T-helper 22 cell (primary cell): ENCODE results near the gene ALOX5AP.

Experiments
- DNase-seq: peaks from one replicate; pipeline ENCODE4 v3.0.0-alpha.2; 2020; ENCODE audit warnings: low read depth

Gene ALOX5AP

DNA sequence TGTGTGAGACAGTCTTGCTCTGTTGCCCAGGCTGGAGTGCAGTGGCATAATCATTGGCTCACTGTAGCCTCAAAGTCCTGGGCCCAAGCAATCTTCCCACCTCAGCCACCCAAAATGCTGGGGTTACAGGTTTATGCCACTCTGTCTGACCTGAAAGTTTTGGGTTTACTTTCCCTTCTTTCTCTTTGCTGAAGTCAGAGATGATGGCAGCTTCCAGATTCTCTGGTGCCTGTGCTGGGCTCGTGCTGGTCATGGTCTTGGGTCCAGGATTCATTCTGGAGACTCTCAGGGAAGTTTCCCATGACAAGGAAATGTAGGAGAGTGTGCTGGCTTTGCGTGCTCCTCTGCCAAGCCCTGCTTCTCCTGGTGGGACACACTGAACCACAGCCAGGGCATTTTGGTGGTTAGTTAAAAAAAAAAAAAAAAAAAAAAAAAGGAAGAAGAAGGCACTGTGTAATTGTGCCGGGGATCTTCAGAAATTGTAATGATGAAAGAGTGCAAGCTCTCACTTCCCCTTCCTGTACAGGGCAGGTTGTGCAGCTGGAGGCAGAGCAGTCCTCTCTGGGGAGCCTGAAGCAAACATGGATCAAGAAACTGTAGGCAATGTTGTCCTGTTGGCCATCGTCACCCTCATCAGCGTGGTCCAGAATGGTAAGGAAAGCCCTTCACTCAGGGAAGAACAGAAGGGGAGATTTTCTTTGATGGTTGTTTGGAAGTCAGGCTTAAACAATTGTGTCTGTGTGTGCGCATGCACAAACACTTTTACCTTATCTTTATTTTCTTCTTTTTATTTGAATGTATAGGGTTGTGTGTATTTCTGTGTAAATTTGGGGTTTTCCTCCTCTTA is at the start of gene ALOX5AP:
Gene ALOX5AP, plus strand, starts transcription at position 519 of the 847 bp plus-strand sequence. Its CDS starts 63 bp downstream, at position 582.
- no peak for DNase-seq

DNA sequence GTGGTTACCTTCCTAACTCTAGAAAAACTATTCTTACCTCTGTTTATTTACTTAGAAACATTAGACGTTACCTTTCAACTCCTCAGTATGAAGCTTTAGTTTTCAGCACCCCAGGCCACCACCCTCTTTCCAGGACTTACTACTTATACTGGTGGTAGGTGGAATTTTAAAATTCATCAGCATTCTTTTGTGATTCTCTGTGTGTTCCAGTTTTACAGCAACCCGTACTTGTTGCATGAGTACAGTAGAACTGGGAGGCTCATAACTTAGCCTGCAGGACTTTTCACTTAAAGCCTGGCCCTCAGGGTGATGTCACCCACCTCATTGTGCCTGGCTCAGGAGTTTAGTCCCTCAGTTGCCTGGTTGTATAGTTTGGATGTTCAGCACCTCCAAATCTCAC is 49.4 kb upstream of the ALOX5AP start:
- DNase-seq, result no peak

DNA sequence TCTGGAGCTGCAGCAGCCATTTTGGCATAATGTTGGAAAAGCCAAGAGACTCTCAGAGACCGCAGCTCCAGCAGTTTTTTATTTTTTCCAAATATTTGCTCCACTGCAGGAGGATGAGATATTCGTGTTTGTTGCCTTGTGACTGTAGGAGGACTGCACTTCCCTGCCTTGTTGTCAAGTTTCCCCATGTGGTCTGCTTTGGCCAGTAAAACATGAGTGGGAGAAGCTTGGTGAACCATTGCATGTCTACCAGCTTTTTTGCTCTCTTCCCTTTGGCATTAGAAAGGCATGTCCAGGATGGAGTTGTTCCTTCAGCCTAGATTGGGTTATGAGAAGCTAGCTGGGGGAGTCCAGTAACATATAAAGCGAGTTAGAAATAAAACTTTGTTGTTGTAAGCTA is 47.7 kb upstream of the ALOX5AP start:
- DNase-seq, result no peak

DNA sequence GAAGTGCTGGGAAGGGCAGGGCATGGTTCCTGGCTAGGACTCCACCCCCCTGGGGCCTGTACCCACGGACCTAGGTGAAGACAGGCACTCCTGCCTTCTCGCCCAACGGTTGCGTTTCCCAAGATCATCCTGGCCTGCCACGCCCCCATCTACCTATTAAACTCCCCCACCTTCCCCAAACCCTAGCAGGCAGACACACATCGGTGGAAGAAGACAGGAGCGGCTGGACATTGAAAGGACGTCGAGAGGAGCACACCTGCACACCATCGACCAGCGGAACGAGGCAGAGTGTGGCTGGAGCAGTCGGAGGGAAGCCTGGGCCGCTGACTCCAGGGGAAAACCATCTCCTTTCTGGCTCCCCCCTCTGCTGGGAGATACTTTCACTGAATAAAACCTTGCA is 45.6 kb upstream of the ALOX5AP start:
- DNase-seq, result no peak

DNA sequence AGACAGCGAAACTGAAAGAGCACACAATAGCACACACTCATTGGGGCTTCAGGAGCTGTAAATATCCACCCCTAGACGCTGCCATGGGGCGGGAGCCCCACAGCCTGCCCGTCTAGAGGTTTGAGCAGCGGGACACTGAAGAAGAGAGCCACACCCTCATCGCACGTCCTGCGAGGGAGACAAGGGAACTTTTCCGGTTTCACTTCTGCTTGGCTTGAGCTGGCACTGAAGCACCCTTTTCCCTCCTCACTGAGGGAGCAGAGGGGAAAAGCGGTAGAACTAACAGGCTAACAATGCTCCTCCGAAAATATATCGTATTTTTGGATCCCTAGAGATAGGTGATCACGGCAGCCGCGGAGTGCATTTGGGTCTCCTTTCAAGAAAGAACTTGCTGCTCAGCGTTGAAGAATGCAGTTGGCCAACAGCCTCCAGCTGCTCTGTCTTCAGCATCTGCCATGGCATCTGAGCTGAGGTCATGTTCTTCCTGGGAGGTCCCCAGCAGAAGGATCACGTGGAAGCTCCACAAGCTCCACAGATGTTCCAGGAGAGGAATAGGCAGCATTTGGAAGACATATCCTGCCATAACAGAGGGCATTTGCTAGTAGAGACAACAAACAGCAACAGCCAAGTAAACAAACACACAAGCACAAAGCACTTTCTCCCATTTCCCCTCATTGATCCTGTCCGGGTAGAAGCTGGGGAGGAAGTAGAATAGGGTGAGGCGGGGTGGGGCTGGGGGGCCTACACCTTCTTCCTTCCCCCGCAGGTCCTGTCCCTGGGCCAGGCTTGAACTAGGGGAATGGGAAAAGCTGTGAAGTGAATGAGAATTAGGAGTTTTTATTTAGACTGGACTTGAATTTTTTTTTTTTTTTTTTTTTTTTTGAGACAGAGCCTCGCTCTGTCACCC is 44.8 kb upstream of the ALOX5AP start:
- DNase-seq, result no peak

DNA sequence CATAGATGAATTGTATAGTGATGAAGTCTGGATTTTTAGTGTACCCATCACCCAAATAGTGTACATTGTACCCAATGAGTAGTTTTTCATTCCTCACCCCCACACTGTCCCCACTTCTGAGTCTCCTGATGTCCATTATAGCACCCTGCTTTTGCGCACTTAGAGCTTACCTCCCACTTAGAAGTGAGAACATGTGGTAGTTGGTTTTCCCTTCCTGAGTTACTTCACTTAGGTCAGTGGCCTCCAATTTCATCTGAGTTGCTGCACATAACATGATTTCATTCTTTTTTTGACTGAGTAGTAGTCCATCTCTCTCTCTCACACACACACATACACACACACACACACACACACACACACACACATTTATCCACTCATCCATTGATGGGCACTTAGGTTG is 43.2 kb upstream of the ALOX5AP start:
- DNase-seq, result no peak

DNA sequence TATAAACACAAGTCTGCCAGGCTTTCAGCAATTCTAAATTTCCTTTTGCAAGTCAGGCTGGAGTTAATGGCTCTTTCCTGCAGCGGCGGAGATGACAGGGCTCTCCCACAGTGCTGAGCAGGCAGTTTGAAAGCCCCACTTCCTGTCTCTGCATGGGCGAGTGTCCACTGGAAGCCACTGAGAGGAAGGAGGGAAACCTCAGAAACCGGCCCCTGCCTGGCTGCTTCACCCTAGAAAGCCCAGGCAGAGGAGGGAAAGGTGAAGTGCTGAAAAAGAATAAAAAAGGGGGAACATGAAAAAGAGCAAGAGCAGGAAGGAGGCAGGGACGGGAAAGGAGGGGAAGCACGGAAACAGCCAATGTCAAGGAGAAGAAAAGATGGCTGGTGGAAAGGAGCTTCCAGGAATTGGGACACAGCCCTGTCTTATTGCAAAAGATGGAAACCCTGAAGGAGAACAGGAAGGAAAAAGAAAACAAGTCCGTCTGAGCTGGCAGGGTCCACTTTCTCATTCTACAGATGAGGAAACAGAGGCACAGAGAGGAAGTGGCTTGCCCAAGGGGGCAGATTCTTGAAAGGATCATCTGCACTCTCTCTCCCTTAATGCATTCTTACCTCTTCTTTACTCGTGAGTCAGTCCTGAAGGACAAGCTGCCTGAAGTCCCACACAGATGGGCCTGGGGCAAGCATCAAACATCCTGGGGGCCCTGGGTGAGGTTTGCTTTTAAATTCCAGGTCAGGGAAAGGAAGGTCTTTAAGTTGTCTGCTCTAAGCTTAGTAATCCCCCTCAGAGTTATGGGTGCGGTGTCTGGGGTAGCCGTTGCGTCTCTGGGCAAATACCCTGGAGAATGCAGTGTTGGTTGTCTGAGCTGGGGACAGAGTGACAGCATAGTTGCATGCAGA is 38.8 kb upstream of the ALOX5AP start:
- DNase-seq, result no peak

DNA sequence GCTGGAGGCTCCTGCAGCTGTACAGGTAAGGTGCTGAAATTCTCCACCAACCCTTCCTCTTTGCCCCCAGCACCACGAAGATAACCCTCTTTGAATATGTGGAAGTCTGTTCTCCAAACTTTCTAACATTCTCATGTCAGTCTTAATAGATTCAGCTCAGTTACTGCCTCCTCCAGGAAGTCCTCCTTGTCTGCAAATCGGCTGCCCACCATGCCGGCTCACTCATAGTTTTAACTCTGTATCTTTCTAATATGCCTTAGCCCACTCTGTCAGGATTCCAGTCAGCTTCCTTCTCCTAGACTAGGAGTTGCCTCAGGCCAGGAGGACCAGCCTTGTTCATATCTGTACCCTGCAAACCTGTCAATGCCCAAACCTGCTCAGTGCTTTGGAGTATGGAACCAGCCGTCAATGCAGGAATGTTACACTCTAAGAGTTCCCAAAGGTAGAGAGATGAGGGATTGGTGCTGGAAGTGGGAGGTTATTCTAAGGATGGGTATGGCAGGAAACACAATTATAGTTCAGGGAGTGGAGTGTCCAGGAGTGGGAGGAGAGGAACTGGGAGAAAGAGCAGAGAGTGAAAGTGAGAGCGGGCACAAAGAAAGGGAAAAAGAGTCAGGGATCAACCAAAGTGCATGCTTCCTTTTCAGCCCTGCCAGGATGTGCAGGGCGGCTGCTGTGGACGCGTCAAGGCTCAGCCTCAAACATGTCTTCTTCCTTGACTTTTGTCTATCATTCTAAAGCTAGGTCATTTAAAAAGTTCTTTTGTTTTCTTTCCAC is 38.0 kb upstream of the ALOX5AP start:
- no peak for DNase-seq

DNA sequence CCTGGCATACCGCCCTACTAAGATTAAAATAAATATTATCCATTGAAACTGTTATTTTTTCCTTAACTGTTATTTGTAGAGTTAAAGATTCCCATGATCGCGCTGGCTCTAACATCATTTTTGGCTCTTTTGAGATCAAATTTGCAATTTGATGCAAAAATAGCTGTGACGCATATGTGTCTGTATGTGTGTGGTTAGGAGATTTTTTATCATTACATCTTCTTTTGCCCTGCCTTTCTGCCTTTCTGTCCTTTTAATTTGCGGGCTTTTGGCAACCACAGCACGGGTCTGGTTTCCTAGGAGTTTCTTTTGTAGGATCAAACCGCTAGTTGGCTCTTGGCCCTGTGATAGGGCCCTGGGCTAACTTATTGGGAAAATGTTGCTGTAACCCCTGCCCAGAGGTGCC is 37.3 kb upstream of the ALOX5AP start:
- no peak for DNase-seq

DNA sequence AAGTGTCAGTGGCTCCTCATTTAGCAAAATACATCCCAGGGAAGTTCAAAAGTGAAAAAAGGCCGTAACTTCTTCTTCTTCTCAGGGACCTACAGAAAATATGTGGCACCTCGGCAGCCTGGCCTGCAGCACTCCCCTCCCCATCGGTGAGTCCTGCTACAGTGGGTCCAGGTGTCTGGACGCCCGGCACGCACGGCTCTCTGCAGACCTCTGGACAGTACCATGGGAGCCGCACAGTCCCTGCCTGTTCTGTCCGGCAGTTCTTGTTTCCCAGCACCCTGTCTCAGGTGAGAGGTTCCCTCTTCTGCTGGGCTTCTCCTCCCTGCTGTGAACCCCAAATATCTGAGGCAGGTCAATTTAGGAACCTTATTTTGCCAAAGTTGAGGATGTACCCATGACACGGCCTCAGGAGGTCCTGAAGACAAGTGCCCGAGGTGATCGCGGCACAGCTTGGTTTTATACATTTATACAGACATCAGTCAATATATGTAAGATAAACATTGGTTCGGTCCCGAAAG is 36.8 kb upstream of the ALOX5AP start:
- no peak for DNase-seq

DNA sequence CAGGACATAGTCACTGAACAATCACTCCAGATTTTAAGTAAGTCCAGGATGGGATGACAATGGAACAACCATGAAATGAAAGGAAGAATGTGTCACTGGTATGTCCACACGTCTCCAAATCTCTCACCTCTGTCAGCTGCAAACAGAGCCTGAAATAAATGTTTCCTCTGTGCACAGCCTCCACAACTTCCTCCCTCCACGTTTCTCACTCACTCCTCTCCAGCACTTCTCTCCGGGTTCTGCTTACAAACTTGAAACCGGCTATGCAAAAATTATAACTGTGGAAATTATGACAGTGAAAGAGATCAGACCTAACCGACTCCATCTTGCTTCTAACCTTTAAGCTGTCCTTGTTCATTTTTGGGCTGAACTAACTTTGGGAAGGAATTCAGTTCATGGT is 35.0 kb upstream of the ALOX5AP start:
- DNase-seq, result no peak

DNA sequence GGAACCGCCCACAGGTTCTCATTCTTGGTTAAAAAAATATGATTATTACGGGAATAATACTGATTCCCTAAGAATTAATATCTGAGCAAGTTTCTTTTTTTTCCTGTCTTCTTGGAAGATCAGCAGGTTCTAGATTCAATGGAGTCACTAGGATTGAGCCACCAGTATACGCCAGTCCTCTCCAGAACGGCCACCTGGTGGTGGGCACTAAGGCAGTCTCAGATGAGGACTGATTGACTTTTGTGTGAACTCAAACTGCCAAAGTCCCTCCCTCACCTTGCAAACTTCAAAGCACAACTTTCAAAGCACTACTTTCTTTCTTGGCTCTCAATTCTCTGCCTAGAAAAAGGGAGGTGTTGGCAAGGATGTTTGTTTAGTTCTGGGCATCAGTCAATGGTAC is 33.3 kb upstream of the ALOX5AP start:
- no peak for DNase-seq

DNA sequence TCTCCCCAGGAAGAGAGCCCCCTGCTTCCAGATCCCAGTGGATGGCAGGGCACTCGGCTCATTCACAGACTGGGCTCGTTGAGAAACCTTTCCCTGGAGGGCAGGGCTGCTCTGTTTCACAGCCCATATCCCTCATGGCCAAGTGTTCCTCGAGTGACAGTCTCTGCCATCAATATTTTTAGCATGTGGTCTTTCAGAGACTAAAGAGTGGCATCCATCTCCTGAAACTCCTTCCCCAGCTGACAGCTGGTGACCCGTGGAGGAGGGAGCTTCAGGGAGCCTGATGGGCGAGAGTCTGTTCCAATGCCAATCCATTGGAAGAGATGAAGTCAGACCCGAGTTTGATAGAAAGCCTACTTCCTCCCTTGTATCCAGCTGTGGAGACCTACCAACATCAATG is 30.7 kb upstream of the ALOX5AP start:
- DNase-seq, result no peak

DNA sequence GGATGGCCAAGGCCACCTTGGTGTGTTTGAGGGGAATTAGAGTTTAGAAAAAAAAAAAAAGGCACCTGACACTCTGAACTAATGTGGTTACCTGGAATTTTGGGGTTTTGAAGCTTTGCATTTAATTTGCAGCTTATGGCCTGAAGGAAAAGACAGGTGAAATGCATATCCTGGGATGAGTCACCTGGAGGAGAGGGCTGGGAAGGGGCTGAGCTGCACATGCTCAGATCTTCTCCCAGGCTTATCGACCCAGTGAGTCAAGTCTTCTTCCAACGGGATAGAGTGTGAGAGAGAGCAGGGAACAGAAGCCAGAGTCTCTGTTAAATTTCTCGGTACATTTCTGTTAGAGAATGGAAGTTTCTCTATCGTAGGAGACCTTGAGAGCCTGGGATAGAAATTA is 29.7 kb upstream of the ALOX5AP start:
- DNase-seq, result no peak

DNA sequence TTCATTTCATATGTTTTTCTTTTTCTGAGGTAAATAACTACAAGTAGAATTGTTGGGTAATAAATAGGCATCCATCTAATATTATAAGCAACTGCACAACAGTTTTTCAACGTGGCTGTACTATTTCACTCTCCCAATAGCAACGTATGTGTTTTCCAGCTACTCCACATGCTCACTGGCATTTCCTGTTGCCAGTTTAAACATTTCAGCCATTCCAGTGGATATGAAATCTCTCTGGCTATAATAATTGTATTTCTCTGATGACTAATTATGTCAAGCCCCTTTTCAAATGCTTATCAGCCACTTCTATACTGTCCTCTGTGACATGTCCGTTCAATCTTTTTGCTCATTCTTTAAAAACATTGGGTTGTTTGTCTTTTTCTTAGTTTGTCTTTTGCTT is 26.8 kb upstream of the ALOX5AP start:
- no peak for DNase-seq

DNA sequence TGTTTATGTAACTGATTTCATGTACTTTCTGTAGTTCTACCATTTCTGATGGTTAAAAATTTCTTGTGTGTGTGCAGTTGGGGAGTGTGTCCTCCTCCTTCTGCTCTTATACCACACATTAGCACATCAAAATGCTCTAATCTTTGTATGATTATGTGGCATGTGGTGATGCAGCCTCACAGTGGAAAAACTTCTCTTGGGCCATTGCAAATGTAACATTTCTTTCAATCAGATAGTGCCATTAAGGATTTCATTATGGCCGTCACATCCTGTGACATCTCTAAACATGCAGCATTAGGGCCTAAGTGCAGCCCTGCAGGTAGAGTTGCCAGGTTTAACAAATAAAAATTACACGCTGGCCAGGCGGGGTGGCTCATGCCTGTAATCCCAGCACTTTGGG is 24.9 kb upstream of the ALOX5AP start:
- no peak for DNase-seq

DNA sequence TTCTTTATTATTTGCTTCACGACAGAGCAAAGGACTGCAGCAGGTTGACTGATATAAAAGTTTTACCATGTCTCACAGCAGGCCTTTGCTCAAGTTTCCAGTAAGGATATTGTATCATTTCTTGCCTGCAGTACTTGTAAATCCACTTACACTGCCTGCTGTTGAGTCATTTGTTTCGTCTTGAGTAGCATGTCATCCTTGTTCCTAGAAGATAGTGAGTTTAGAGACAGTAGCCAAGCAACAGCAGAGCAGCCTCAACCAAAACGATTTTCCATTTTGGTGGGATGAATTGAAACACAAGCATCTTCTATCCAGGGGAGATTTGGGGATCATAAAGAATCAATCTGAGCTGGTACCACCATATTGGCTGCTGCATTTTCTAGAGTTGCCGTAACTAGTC is 24.0 kb upstream of the ALOX5AP start:
- no peak for DNase-seq

DNA sequence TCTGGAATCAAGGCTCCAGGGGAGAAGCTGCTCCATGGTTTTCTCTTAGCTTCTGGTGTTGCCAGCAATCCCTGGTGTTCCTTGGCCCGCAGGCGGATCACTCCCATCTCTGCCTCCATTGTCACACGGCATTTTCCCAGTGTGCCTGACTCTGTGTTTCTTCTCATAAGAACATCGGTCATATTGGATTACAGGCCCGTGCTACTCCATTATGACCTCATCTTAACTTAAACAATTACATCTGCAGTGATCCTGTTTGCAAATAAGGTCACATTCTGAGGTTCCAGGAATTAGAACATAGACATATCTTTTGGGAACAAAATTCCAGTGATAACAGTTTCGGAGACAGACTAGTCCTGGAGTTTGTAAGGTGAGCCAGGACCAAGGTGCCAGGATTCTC is 23.5 kb upstream of the ALOX5AP start:
- no peak for DNase-seq

DNA sequence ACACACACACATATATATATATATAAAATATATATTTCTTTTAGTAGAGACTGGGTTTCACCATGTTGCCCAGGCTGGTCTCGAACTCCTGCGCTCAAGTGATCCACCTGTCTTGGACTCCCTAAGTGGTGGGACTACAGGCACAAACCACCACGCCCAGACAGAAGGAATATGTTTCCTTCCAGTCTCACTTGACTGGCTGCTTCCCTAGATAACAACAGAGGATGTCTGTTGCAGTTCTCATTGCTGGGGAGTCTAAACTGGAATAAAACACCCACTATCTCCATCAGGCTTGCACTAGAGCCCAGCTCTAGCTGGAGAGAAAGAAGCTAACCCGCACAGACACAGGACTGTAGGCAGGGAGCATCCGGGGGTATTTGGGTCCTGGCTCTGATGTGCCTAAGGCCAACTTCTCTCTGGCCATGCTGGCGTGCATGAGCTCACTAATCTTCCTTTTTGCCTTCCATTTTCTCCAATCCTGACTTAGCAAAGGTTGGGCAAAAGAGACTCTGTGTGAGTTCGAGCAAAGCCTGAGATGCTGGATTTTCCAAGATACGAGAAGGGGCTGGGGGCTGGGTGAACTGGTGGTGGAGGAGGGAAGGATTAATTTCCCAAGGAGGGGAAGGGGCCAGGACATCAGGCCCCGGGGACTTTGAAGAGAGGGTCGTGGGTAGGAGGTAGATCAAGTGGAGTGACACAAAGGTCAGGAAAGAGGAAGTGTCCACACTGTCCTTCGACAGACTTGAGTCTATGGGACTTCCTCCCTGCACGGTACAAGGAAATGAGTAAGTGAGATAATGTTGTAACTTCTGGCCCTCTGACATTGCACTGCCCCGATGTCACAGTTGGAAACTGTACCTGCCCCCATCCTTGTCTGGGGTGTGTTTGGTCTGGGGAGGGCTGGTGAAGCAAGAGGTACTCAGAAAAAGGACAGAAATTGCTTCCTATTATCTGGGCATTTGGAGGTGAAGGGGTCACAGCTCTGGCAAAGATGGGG is 22.5 kb upstream of the ALOX5AP start:
- DNase-seq, result no peak
